ENCODE results near the gene MTX2.
"Not testable (repeated sequence)": the region's sequence is repeated elsewhere in the genome, so short reads cannot be mapped to it uniquely, and the experiment has no call there.

The MTX2 gene

GRCh38 chr2:176297737-176298136 is 28.5 kb downstream of the MTX2 start:
- no peak for TF ChIP-seq CTCF (IDR thresholded peaks at IDR 0.05; ENCODE audit: low read depth, low read length, missing control alignments)
- no peak for DNase-seq (ENCODE audit: low read depth)
- no peak overlapping the region for H3K4me3 ChIP-seq (ENCODE audit: low read depth, low read length)

GRCh38 chr2:176306020-176306419 is 36.8 kb downstream of the MTX2 start:
- DNase-seq (ENCODE audit: low read depth); H3K4me3 ChIP-seq (ENCODE audit: low read depth, low read length): not testable (repeated sequence)

- TF ChIP-seq CTCF (IDR thresholded peaks at IDR 0.05; ENCODE audit: low read depth, low read length, missing control alignments): no peak
- H3K4me3 ChIP-seq (ENCODE audit: low read depth, low read length): no peak overlapping the region
- DNase-seq (ENCODE audit: low read depth): no peak
These were observed 48.0 kb downstream of the MTX2 start for GRCh38 chr2:176317199-176317598.

GRCh38 chr2:176317623-176318065 is 48.4 kb downstream of the MTX2 start:
- TF ChIP-seq CTCF (IDR thresholded peaks at IDR 0.05; ENCODE audit: low read depth, low read length, missing control alignments): no peak
- DNase-seq (ENCODE audit: low read depth): no peak
- no peak overlapping the region for H3K4me3 ChIP-seq (ENCODE audit: low read depth, low read length)

GRCh38 chr2:176321916-176322315 is 52.7 kb downstream of the MTX2 start:
- no peak for DNase-seq (ENCODE audit: low read depth)
- TF ChIP-seq CTCF (IDR thresholded peaks at IDR 0.05; ENCODE audit: low read depth, low read length, missing control alignments): no peak
- H3K4me3 ChIP-seq (ENCODE audit: low read depth, low read length): no peak overlapping the region

GRCh38 chr2:176324862-176325261 is 55.6 kb downstream of the MTX2 start:
- no peak overlapping the region for H3K4me3 ChIP-seq (ENCODE audit: low read depth, low read length)
- TF ChIP-seq CTCF (IDR thresholded peaks at IDR 0.05; ENCODE audit: low read depth, low read length, missing control alignments): no peak
- no peak for DNase-seq (ENCODE audit: low read depth)

- DNase-seq (ENCODE audit: low read depth): no peak
- no peak overlapping the region for H3K4me3 ChIP-seq (ENCODE audit: low read depth, low read length)
- TF ChIP-seq CTCF (IDR thresholded peaks at IDR 0.05; ENCODE audit: low read depth, low read length, missing control alignments): no peak
These were observed 56.5 kb downstream of the MTX2 start for GRCh38 chr2:176325732-176326131.

GRCh38 chr2:176328149-176328548 is 58.9 kb downstream of the MTX2 start:
- DNase-seq (ENCODE audit: low read depth): no peak
- H3K4me3 ChIP-seq (ENCODE audit: low read depth, low read length): no peak overlapping the region
- no peak for TF ChIP-seq CTCF (IDR thresholded peaks at IDR 0.05; ENCODE audit: low read depth, low read length, missing control alignments)
